Upper lobe of left lung (tissue), 4 donors: ENCODE data around the gene PRKCZ.
A peak's percentile ranks its signal among the peaks of the same experiment; 100 is the strongest.

ENCODE experiments used
- CTCF ChIP-seq, 6 experiments: fragments of 450-650 bp in 4 of 6; fragments of 200-600 bp in 2 of 6; sonication (generic) in 2 of 6; IDR thresholded peaks; one replicate each; pipeline ENCODE4 v1.5.1; 2016 to 2019; ENCODE audit warnings: antibody characterized with exemption in 6 of 6
- EP300 ChIP-seq, 4 donors: sonication (generic); formaldehyde crosslinking; IDR thresholded peaks; one replicate each; pipeline ENCODE4 v1.5.1; 2017; ENCODE audit warnings: antibody characterized with exemption in 4 of 4, control low read depth in 2 of 4
- POLR2A ChIP-seq, 4 donors: fragments of 450-650 bp; IDR thresholded peaks; one replicate each; pipeline ENCODE4 v1.5.1; 2016 to 2017; ENCODE audit warnings: antibody characterized with exemption in 4 of 4, mild to moderate bottlenecking in 2 of 4

DNA sequence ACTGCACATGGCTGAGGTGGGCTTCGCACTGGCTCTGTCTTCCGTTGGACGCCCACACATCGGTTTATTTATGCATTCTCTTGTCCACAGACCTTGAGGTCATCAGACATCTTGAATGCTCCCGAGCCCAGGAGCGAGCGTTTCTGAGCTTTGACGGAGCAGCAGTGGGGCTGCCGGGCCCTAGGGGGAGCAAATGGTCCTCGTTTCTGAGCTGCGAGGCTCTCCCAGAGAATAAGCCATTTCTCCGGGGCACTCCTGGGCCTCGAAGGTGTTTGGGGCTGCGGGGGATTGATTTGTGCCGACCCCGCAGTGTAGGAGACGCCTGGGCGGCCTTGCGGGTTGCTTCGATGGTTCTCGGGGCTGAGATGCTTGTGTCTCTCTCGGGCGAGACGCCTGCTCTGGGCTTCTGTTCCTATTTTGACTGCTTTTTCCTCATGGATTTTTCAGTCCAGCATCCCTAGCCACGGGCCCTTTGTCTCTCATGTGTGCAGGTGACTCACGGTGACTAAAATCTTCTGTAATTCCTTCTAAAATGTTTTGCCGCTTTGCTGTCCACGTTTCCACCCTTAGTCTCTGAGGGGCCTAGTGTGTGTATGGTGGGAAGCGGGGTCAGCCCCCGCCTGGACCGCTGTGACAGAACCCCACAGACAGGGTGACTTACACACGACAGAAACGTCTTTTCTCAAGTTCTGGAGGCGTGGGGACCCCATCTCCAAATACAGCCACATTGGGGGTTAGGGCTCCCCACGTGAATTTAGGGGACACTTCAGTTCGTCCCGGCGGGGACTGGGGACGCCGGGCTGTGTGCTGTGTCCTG, 82.2 kb downstream of the PRKCZ start:
- peak in 5 of 6 experiments; percentile 11 to 40 (median 37) for TF ChIP-seq CTCF (IDR thresholded peaks at IDR 0.05)
- TF ChIP-seq POLR2A (IDR thresholded peaks at IDR 0.05), result peak in 1 of 4 donors; percentile 13
- no peak for TF ChIP-seq EP300 (IDR thresholded peaks at IDR 0.05)
